Lower leg skin (tissue), 4 donors: ENCODE measurements around the gene XYLT1. TPM values are rescaled to one million over a fixed set of nuclear protein-coding genes. Genes with fewer than 3 reads are reported as not detected.
"Not testable (repeated sequence)": the region's sequence is repeated elsewhere in the genome, so short reads cannot be mapped to it uniquely, and the experiment has no call there.

Source experiments
- DNase-seq, 2 donors: peaks; one replicate each; pipeline ENCODE4 v3.0.0-alpha.2; 2019; ENCODE audit warnings: low spot score in 2 of 2
- H3K4me3 ChIP-seq: fragments of 200-600 bp; sonication (generic); 2 replicates; pipeline ENCODE4 v1.5.1; 2017; ENCODE audit warnings: mild to moderate bottlenecking, low read depth; ENCODE audit not compliant: poor library complexity, severe bottlenecking
- POLR2A ChIP-seq, 2 donors: fragments of 450-650 bp; IDR thresholded peaks; one replicate each; pipeline ENCODE4 v1.6.1; 2016 to 2017; ENCODE audit warnings: antibody characterized with exemption in 2 of 2, mild to moderate bottlenecking in 1 of 2, moderate library complexity in 1 of 2
- WGBS, 2 donors: methylation state at CpG; one replicate each; pipeline ENCODE4 v1.1.5; 2018; 5-methylcytosine and 5-hydroxymethylcytosine counted together
- intact Hi-C: fragments of 100-400 bp; cut with DNase I; formaldehyde crosslinking; loops from one replicate; pipeline ENCODE4 v1.15.0; 2023; ENCODE audit warnings: low total_unique reads
- total RNA-seq, 4 donors: library from RNA; depleted of rRNA; stranded (reverse); fragments of >200 nt; gene quantifications; one replicate each; pipeline ENCODE4 v1.1.0, GENCODE V29; 2016
- TF ChIP-seq, protein P1 (sequence below), 3 donors: fragments of 450-650 bp; IDR thresholded peaks; one replicate each; pipeline ENCODE4 v1.5.1; 2016; ENCODE audit warnings: antibody characterized with exemption in 3 of 3, mild to moderate bottlenecking in 3 of 3, moderate library complexity in 2 of 3

XYLT1 gene
- total RNA-seq, 4 donors from 2014 or later: 17.2 to 20.3 (median 19.7) TPM

GRCh38 chr16:17412221-17412620 lies 58.5 kb downstream of the XYLT1 start:
- intact Hi-C loops: no loop called here

GRCh38 chr16:17411263-17411662 lies 59.5 kb downstream of the XYLT1 start:
- intact Hi-C loops: loop anchor here (2.0 kb wide), 1 partner anchor 48 kb away; no protein-coding TSS in a partner anchor
- DNase-seq: no peak
- no peak overlapping the region for H3K4me3 ChIP-seq
- 88 to 91% methylated on average over 2 of the region's 2 CpGs for WGBS, 2 donors
- TF ChIP-seq, protein P1, sequence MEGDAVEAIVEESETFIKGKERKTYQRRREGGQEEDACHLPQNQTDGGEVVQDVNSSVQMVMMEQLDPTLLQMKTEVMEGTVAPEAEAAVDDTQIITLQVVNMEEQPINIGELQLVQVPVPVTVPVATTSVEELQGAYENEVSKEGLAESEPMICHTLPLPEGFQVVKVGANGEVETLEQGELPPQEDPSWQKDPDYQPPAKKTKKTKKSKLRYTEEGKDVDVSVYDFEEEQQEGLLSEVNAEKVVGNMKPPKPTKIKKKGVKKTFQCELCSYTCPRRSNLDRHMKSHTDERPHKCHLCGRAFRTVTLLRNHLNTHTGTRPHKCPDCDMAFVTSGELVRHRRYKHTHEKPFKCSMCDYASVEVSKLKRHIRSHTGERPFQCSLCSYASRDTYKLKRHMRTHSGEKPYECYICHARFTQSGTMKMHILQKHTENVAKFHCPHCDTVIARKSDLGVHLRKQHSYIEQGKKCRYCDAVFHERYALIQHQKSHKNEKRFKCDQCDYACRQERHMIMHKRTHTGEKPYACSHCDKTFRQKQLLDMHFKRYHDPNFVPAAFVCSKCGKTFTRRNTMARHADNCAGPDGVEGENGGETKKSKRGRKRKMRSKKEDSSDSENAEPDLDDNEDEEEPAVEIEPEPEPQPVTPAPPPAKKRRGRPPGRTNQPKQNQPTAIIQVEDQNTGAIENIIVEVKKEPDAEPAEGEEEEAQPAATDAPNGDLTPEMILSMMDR (IDR thresholded peaks at IDR 0.05): no peak
- no peak for TF ChIP-seq POLR2A (IDR thresholded peaks at IDR 0.05)

More at GRCh38 chr16:17412221-17412620, 58.5 kb downstream of the XYLT1 start:
- no peak for DNase-seq
- H3K4me3 ChIP-seq: no peak overlapping the region
- TF ChIP-seq, protein P1 (IDR thresholded peaks at IDR 0.05): no peak
- TF ChIP-seq POLR2A (IDR thresholded peaks at IDR 0.05): no peak
- 60% methylated on average over 7 of the region's 7 CpGs for WGBS, 2 donors

GRCh38 chr16:17410316-17410715 lies 60.4 kb downstream of the XYLT1 start:
- not testable (repeated sequence) for DNase-seq, H3K4me3 ChIP-seq
- 83 to 91% methylated on average over 6 of the region's 6 CpGs for WGBS, 2 donors
- intact Hi-C loops: loop anchor here (2.0 kb wide), 1 partner anchor 48 kb away; no protein-coding TSS in a partner anchor

DNA sequence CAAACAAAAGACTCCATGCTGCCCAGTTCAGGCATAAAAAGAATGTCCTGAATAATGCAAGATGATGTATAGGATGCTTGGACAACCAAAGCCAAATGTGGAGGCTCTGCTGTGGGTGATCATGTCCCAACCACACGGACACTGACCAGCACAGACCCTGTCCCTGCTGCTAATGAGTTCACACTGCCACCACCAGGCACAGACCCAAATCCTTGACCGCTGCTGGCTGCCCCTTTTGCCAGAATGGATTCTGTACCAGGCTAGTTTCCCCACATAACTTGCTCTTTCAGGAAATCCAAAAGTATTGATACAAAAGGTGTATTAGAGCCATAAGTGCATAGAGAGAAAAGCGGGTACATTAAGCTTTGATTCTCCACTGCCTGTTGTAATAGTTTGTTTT lies 60.9 kb downstream of the XYLT1 start:
- no peak for DNase-seq
- no peak for TF ChIP-seq POLR2A (IDR thresholded peaks at IDR 0.05)
- TF ChIP-seq, protein P1 (IDR thresholded peaks at IDR 0.05): no peak
- intact Hi-C loops: loop anchor here (2.0 kb wide), 1 partner anchor 49 kb away; no protein-coding TSS in a partner anchor
- whole genome bisulfite sequencing, 2 donors: 90 to 97% methylated on average over 3 of the region's 3 CpGs
- no peak overlapping the region for H3K4me3 ChIP-seq

- DNase-seq: no peak
- 47 to 59% methylated on average over 7 of the region's 7 CpGs for WGBS, 2 donors
- intact Hi-C loops: no loop called here
- H3K4me3 ChIP-seq: no peak overlapping the region
- TF ChIP-seq, protein P1 (IDR thresholded peaks at IDR 0.05): no peak
- no peak for TF ChIP-seq POLR2A (IDR thresholded peaks at IDR 0.05)
These were observed 61.8 kb downstream of the XYLT1 start for GRCh38 chr16:17408955-17409441.

GRCh38 chr16:17408296-17408695 lies 62.5 kb downstream of the XYLT1 start:
- TF ChIP-seq, protein P1 (IDR thresholded peaks at IDR 0.05): no peak
- H3K4me3 ChIP-seq: no peak overlapping the region
- WGBS, 2 donors: 79 to 86% methylated on average over 5 of the region's 5 CpGs
- intact Hi-C loops: no loop called here
- no peak for DNase-seq
